Stimulated activated CD4-positive, alpha-beta T cell treated with anti-CD3 and anti-CD28 coated beads, Interleukin-1b, Interleukin-23, amount 100 ng/mL, for 24 hours (primary cell): ENCODE measurements around the gene SRP72.
A peak's percentile ranks its signal among the peaks of the same experiment; 100 is the strongest.
"Not testable (repeated sequence)": the region's sequence is repeated elsewhere in the genome, so short reads cannot be mapped to it uniquely, and the experiment has no call there.

Experiments
- DNase-seq, 4 experiments: peaks; one replicate each; pipeline ENCODE4 v3.0.0-alpha.2; 2020; ENCODE audit warnings: low read depth in 4 of 4, low spot score in 1 of 4

Gene SRP72

GRCh38 chr4:56465599-56466295 is 1.7 kb upstream of the SRP72 start:
- no peak for DNase-seq

- DNase-seq: not testable (repeated sequence)
These were observed 1.1 kb upstream of the SRP72 start for GRCh38 chr4:56466296-56466761.

DNA sequence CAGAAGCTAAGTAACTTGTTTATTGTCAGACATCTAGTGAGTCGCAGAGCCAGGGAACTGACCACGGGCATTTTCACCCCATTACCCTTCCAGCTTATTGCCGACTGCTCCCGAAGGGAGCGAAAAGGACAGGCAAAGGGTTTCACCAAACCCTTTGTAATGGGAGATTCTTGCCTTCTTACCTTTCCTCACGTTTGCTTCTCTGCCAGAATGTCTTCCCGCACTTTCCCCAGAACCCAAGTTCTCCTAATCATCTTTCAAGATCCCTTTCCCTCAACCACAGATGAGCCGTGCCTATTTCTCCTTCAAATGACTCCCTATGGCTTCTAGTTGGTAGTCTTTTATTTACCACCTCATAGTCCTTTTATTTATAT is 520 bp upstream of the SRP72 start:
- DNase-seq: no peak

DNA sequence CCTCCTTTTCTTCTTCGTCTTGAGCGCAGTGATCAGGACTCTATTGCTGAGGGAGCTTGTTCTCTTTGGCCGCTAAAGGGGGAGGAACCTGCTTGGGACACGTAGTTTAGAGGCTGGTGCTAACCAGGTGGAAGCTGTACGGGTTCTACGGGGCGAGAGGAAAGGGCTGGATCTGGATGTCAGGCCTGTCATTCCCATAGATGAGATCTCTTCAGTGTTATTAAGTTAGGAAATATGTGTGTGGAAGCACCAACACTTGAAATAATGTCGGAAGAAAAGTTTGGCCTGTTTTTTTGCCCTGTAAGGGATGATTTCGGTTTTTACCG is 643 bp downstream of the SRP72 start:
- DNase-seq: no peak

GRCh38 chr4:56469489-56470210 is 2.2 kb downstream of the SRP72 start:
- DNase-seq: no peak

GRCh38 chr4:56475917-56476316 is 8.5 kb downstream of the SRP72 start:
- no peak for DNase-seq

- DNase-seq: no peak
These were observed 9.8 kb downstream of the SRP72 start for GRCh38 chr4:56477192-56477702.

GRCh38 chr4:56480691-56481090 is 13.3 kb downstream of the SRP72 start:
- DNase-seq: no peak

GRCh38 chr4:56496241-56496640 is 28.8 kb downstream of the SRP72 start:
- DNase-seq: no peak

DNA sequence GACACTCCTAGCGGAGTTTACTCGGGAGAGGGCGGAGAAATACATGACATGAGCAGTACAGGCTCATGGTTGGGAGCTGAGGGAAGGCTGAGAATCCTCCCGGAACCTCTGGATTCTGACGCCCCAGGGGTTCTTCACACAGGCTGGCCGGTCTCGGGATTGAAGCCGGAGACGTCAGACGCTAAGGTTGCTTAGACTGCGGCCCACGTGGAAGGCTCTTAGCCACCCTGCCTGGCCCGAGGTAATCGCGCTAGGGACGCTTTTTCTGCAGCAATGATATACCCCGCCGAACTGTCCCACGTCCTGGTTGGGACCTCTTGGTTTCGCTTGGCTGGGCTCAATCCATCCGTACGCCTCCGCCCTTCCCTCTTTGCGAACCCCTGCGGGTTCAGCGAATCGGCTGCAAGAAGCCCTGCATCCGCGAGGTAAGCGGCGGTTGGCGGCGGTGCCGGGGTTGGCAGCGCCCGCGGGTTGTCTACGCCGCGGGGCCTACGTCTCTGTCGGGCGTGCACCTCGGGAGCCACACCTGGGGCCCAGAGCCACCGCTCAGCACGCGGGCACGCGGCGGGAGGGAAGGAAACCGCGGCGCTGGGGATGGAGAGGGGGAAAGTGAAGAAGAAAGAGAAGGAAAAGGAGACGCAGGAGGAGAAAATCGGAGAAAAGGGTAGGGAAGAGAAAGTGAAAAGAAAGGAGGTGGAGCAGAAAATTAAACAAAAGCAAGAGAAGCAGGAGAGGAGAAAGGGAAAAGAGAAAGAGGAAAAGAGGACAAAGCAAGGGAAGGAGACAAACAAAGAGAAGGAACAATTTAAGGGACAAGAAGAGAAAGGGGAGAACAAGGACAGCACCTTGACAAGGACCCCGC is 38.1 kb downstream of the SRP72 start, which contains the start of gene ARL9:
Gene ARL9 (plus strand): TSS at position 523 of the 862 bp plus-strand sequence. CDS start 72 bp downstream, at position 595.
- DNase-seq: peak; percentile 26 to 35 (median 30)

DNA sequence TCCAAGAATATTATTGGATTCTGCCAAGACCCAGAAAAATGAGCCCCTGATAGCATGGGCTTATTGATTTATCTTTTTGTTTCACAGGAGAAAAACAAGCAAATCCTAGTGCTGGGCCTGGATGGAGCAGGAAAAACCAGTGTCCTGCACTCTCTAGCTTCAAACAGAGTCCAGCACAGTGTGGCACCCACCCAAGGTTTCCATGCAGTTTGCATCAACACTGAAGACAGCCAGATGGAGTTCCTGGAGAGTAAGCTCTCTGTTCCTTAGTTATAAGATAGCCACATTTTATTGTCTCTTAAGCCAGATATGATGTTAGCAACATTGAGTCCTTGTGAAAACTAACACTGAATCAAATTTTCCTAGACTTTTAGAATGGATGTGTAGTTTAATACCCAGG is 43.7 kb downstream of the SRP72 start:
- no peak for DNase-seq

- no peak for DNase-seq
These were observed 44.7 kb downstream of the SRP72 start for GRCh38 chr4:56512166-56512565.

GRCh38 chr4:56513517-56513916 is 46.1 kb downstream of the SRP72 start:
- no peak for DNase-seq

GRCh38 chr4:56530269-56531148 is 63.1 kb downstream of the SRP72 start:
- peak; percentile 72 to 80 (median 77) for DNase-seq

GRCh38 chr4:56531149-56531770 is 63.8 kb downstream of the SRP72 start:
- no peak for DNase-seq

DNA sequence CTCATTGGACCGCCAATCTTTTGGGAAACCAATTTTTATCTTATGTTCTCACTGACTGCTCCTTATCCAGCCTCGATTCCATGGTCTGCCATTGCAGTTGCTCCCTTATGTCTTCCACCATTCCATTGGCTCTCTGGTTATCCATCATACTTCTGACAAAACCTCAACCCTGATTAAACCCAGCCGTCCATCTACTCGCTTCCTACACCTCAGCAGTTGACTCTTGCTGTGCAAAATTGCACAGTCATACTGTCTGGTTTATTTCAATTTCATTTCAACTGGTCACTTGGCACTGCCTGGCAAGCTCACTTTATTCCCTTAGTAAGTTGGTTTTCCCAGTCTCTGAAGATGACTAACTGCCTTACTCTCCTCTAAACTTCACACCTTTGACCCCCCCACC is 64.4 kb downstream of the SRP72 start:
- DNase-seq: no peak

DNA sequence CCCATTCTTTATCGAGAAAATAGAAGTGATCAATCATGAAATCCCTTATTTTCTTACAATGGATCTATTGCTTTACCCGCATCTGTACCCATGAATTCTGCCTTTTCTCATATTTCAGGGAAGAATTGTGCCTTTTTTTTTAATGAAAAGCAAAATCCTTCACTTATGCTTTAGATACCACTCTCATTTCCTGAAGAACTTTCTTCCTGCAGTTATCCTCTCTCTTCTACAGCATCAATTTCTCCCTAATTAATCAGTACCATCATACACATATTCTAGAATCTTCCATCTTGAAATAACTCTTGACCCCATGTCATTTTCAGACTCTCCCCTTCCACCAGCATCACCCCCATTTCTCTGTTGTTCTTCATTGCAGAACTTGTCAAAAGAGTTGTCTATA is 64.8 kb downstream of the SRP72 start:
- no peak for DNase-seq

GRCh38 chr4:56535915-56536314 is 68.5 kb downstream of the SRP72 start:
- no peak for DNase-seq

DNA sequence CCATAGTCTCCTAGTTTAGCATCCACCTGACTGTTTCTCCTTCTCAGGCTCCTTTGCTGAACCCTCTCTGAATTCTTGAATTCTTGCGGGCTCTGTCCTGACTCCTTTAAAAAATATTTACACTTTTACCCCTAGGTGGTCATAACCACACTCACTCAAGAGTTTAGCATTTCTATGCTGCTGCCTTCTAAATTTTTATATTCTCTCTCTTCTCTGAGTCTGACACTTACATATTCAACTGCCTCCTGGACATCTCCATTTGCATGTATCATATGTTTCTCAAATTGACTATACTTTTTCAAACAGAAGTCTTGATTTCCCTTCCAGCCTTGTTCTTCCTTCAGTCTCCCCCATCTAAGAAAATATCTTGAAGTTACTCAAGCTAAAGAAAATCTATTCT is 69.7 kb downstream of the SRP72 start:
- no peak for DNase-seq

DNA sequence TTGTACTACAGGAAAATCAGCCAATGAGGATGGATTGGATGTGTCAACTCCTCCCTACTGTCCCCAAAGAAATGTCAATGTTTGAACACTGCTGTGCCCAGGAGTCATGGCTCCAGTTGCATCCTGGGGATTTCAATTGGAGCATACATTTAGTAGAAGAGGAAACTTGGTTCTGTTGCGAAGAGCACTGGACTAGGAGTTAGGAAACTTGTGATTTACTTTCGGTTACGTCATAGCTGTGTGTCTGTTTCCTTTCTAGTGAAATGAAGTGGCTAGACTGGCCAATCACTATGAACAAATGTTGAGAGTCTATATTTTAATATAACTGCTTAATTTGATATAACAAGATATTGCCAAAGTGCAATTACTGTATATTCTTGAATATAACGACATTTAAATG is 73.4 kb downstream of the SRP72 start:
- DNase-seq: no peak
